Keratinocyte (primary cell): ENCODE measurements around the gene C19orf47. TPM values are rescaled to one million over a fixed set of nuclear protein-coding genes. Genes with fewer than 3 reads are reported as not detected.

Source experiments
- DNase-seq: peaks from one replicate; pipeline ENCODE4 v3.0.0-alpha.2; 2011; ENCODE audit warnings: low read depth, missing footprints, low spot score
- FAIRE-seq: peaks from 2 replicates; lab custom pipeline; 2011; peaks lifted over from hg19 to GRCh38; lab: Jason Lieb, UNC
- H2AFZ ChIP-seq: 2 replicates; pipeline ENCODE4 v1.6.0; 2012; ENCODE audit warnings: low read length, control low read depth, inconsistent platforms; ENCODE audit not compliant: control insufficient read depth
- H3K27ac ChIP-seq: 2 replicates; pipeline ENCODE4 v1.5.1; 2011; ENCODE audit warnings: low read length; ENCODE audit not compliant: control insufficient read depth, insufficient read depth
- H3K27me3 ChIP-seq: 3 replicates; pipeline ENCODE4 v1.6.0; 2011; ENCODE audit warnings: low read length; ENCODE audit not compliant: control insufficient read depth, insufficient read depth; ENCODE audit errors: extremely low read depth
- H3K36me3 ChIP-seq, 2 experiments: 2 replicates in 1 of 2; 3 replicates in 1 of 2; pipeline ENCODE4 v1.5.1; 2011; ENCODE audit warnings: low read length in 2 of 2, mild to moderate bottlenecking in 1 of 2; ENCODE audit not compliant: control insufficient read depth in 2 of 2, insufficient read depth in 2 of 2; ENCODE audit errors: extremely low read depth in 1 of 2
- H3K4me1 ChIP-seq: 3 replicates; pipeline ENCODE4 v1.5.1; 2011; ENCODE audit warnings: low read length; ENCODE audit not compliant: control insufficient read depth, insufficient read depth; ENCODE audit errors: extremely low read depth
- H3K4me2 ChIP-seq: 3 replicates; pipeline ENCODE4 v1.6.0; 2011; ENCODE audit warnings: low read depth, low read length; ENCODE audit not compliant: control insufficient read depth, insufficient read depth; ENCODE audit errors: extremely low read depth
- H3K4me3 ChIP-seq, 3 experiments: fragments of 200-600 bp in 1 of 3; sonication (generic) in 1 of 3; 2 replicates in 2 of 3; 3 replicates in 1 of 3; pipeline ENCODE4 v1.5.1; 2011 to 2016; ENCODE audit warnings: low read length in 3 of 3, mild to moderate bottlenecking in 3 of 3, control low read depth in 2 of 3, inconsistent platforms in 1 of 3, low read depth in 1 of 3, mixed read lengths in 1 of 3, mixed run types in 1 of 3, moderate library complexity in 1 of 3; ENCODE audit not compliant: control insufficient read depth in 2 of 3, insufficient read depth in 2 of 3; ENCODE audit errors: extremely low read depth in 1 of 3
- H3K79me2 ChIP-seq: 2 replicates; pipeline ENCODE4 v1.6.0; 2012; ENCODE audit warnings: low read length; ENCODE audit not compliant: control insufficient read depth, insufficient read depth
- H3K9ac ChIP-seq: 3 replicates; pipeline ENCODE4 v1.6.0; 2011; ENCODE audit warnings: low read length; ENCODE audit not compliant: control insufficient read depth, insufficient read depth; ENCODE audit errors: extremely low read depth
- H3K9me1 ChIP-seq: 3 replicates; pipeline ENCODE4 v1.6.0; 2011; ENCODE audit warnings: low read length; ENCODE audit not compliant: control insufficient read depth, insufficient read depth; ENCODE audit errors: extremely low read depth
- H3K9me3 ChIP-seq: 2 replicates; pipeline ENCODE4 v1.5.1; 2012; ENCODE audit warnings: low read depth, low read length; ENCODE audit not compliant: control insufficient read depth
- H4K20me1 ChIP-seq: 3 replicates; pipeline ENCODE4 v1.6.0; 2011; ENCODE audit warnings: low read length; ENCODE audit not compliant: control insufficient read depth, insufficient read depth; ENCODE audit errors: extremely low read depth
- CTCF ChIP-seq, 3 experiments: IDR thresholded peaks in 1 of 3; conservative IDR thresholded peaks in 1 of 3; optimal IDR thresholded peaks in 1 of 3; 2 replicates in 2 of 3; 3 replicates in 1 of 3; pipeline versions ENCODE3 to v1.5.1; 2011; ENCODE audit warnings: low read length in 3 of 3, mild to moderate bottlenecking in 3 of 3, moderate library complexity in 2 of 3, control low read depth in 1 of 3, inconsistent platforms in 1 of 3; ENCODE audit not compliant: insufficient read depth in 2 of 3; ENCODE audit errors: extremely low read depth in 1 of 3
- EZH2 ChIP-seq: IDR thresholded peaks from one replicate; pipeline ENCODE4 v1.6.1; 2012; ENCODE audit warnings: inconsistent platforms, mild to moderate bottlenecking, low read length, moderate library complexity
- dilution Hi-C: fragments of 300-500 bp; cut with MboI; formaldehyde crosslinking; loops from one replicate; pipeline ENCODE4 v1.7.0; 2020; ENCODE audit warnings: low sequenced_read_pairs; ENCODE audit not compliant: extremely low pct_ligation_motif_present
- polyA plus RNA-seq, 5 experiments: library from polyadenylated mRNA; depleted of rRNA in 3 of 5; stranded (reverse) in 3 of 5; stranded (forward) in 1 of 5; unstranded in 1 of 5; fragments of >200 nt; gene quantifications; 1 replicate in 1 of 5; 2 replicates in 3 of 5; 3 replicates in 1 of 5; pipeline versions ENCODE4 v1.2.1 to v1.2.3, GENCODE V29; 2011 to 2012; ENCODE audit warnings: missing spikeins in 2 of 5, low read depth in 1 of 5, low replicate concordance in 1 of 5

Gene C19orf47
- polyA plus RNA-seq, 1 donor (not counting 4 experiments of a cell fraction or from before 2014, with no cell fraction given): 13.3 TPM

- H3K27me3 ChIP-seq: no peaks in the 10 kb centered on the region
- no peak for FAIRE-seq
- H3K9ac ChIP-seq: no peak overlapping the region
Measured at GRCh38 chr19:40323705-40324104, 24.5 kb downstream of the C19orf47 start.

DNA sequence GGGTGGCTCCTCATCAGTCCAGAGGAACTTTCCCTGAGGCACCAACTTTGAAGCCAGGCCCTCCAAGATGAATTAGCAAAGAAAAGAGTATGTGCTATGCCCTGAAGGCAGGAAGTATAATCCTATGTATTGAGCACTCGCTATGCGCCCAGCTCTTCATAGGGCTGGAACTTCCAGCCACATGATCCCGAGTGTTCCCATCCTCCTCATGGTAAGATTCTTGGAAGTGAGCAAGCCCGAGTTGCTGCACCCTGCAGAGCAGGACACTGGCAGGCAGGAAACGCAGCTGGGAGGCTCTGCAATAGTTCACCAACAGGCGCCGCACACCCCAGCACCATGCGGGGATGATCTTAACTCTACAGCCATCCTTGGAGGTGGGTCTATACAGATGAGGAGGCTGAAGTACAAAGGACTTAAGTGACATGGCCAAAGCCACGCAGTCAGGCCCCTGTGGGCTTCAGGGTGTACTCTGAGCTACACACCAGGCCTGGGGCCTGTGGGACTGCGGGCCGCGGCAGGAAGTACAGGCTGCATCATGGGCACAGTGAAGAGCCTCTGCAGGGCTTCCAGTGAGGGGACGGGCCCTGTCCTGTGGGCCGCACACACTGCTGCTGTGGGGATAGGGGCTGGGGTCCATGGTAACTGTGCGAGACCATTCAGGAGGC lies 25.1 kb downstream of the C19orf47 start:
- Histone ChIP-seq H3K9me1 (no peaks in the 10 kb centered on the region), H3K36me3 (peaks cover 32 to 38% of the 10 kb centered on the region in 2 experiments), H2AFZ (no peak overlapping the region), H3K27ac (no peak overlapping the region), H3K4me1 (no peaks in the 10 kb centered on the region), H3K4me3 (no peak overlapping the region), H3K4me2 (no peak overlapping the region), H3K27me3 (no peaks in the 10 kb centered on the region), H3K79me2 (no peaks in the 10 kb centered on the region), H4K20me1 (no peaks in the 10 kb centered on the region), H3K9me3 (no peaks in the 10 kb centered on the region), H3K9ac (no peak overlapping the region)
- no peak for TF ChIP-seq EZH2
- no peak for TF ChIP-seq CTCF (optimal IDR thresholded peaks at IDR 0.05 in 1 of 3, IDR thresholded peaks at IDR 0.05 in 1 of 3, conservative IDR thresholded peaks at IDR 0.05 in 1 of 3; ENCODE audit: extremely low read depth in 1 of 3, insufficient read depth in 2 of 3, low read length in 3 of 3)
- DNase-seq (no peak), FAIRE-seq (no peak)
- dilution Hi-C loops: no loop called here

More at GRCh38 chr19:40323705-40324104, 24.5 kb downstream of the C19orf47 start:
- Histone ChIP-seq H3K4me2 (no peak overlapping the region), H3K4me3 (no peak overlapping the region), H3K36me3 (peaks cover 38 to 40% of the 10 kb centered on the region in 2 experiments), H3K79me2 (no peaks in the 10 kb centered on the region), H2AFZ (no peak overlapping the region), H3K4me1 (no peaks in the 10 kb centered on the region), H4K20me1 (no peaks in the 10 kb centered on the region), H3K9me1 (no peaks in the 10 kb centered on the region), H3K9me3 (no peaks in the 10 kb centered on the region), H3K27ac (no peak overlapping the region)
- no peak for DNase-seq
- dilution Hi-C loops: no loop called here
- no peak for TF ChIP-seq EZH2
- no peak for TF ChIP-seq CTCF (optimal IDR thresholded peaks at IDR 0.05 in 1 of 3, IDR thresholded peaks at IDR 0.05 in 1 of 3, conservative IDR thresholded peaks at IDR 0.05 in 1 of 3; ENCODE audit: extremely low read depth in 1 of 3, insufficient read depth in 2 of 3, low read length in 3 of 3)
